Stimulated activated CD8-positive, alpha-beta memory T cell treated with anti-CD3 and anti-CD28 coated beads, Interleukin-4, amount 100 ng/mL, for 24 hours (primary cell): ENCODE measurements around the gene SPAG6.

Experiments
- DNase-seq: peaks from one replicate; pipeline ENCODE4 v3.0.0-alpha.2; 2020; ENCODE audit warnings: low read depth

The SPAG6 gene

GRCh38 chr10:22460101-22460500 lies 114.8 kb downstream of the SPAG6 start:
- no peak for DNase-seq

- no peak for DNase-seq
Observed at GRCh38 chr10:22460531-22461403, 115.5 kb downstream of the SPAG6 start.

GRCh38 chr10:22461891-22462290 lies 116.6 kb downstream of the SPAG6 start:
- no peak for DNase-seq

GRCh38 chr10:22463255-22463654 lies 118.0 kb downstream of the SPAG6 start:
- DNase-seq: no peak

- no peak for DNase-seq
Observed at GRCh38 chr10:22464966-22465629, 119.8 kb downstream of the SPAG6 start.

GRCh38 chr10:22466763-22467334 lies 121.6 kb downstream of the SPAG6 start:
- DNase-seq: no peak
